HG02870 (cell line): Measurements from ENCODE around the gene DOK1.

Source experiments
- ATAC-seq: cut with Tn5 transposase; IDR thresholded peaks from one replicate; pipeline ENCODE4 v1.9.1; 2021; ENCODE audit warnings: mild to moderate bottlenecking, moderate library complexity; ENCODE audit not compliant: unreplicated experiment

Gene DOK1

DNA sequence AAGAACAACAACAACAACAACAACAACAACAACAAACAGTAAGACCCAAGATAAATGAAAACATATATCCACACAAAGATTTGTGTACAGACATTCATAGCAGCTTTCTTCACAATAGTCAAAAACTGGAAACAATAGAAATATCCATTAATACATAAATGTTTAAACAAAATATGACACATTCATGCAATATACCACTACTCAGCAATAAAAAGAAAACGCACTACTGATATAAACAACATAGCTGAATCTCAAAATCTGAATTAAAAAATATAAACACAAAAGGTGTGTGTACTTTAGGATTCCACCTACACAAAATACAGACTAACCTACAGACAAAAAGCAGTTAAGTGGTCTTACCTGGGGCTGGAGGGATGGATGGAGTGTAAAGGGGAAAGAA is 42.1 kb downstream of the DOK1 start:
- no peak for ATAC-seq

GRCh38 chr2:74597410-74597809 is 42.9 kb downstream of the DOK1 start:
- ATAC-seq: no peak

- no peak for ATAC-seq
Measured at GRCh38 chr2:74599676-74600075, 45.2 kb downstream of the DOK1 start.

- no peak for ATAC-seq
Measured at GRCh38 chr2:74602586-74603281, 48.2 kb downstream of the DOK1 start.

- ATAC-seq: no peak
Measured at GRCh38 chr2:74603282-74604000, 48.9 kb downstream of the DOK1 start.

- no peak for ATAC-seq
Measured at GRCh38 chr2:74606927-74607326, 52.4 kb downstream of the DOK1 start.
